Activated B cell treated with CpG ODN at 0.5 μM for 24 hours (primary cell): Measurements from ENCODE around the gene DPF3. TPM values are rescaled to one million over a fixed set of nuclear protein-coding genes. Genes with fewer than 3 reads are reported as not detected.

ENCODE experiments used
- ATAC-seq: fragments of 200-7000 bp; cut with Tn5 transposase; one replicate; pipeline ENCODE4 v1.10.0; 2021; ENCODE audit warnings: low read depth, mild to moderate bottlenecking, moderate library complexity
- CTCF ChIA-PET: fragments of 350-600 bp; sonication (Branson Sonifier 250); formaldehyde crosslinking; loops from one replicate; lab custom pipeline; 2021; ENCODE audit warnings: antibody characterized with exemption; lab: Charles Lee
- POLR2A ChIA-PET: fragments of 350-600 bp; sonication (Branson Sonifier 250); formaldehyde crosslinking; loops from one replicate; lab custom pipeline; 2021; ENCODE audit warnings: antibody characterized with exemption; lab: Charles Lee
- DNase-seq: peaks from one replicate; pipeline ENCODE4 v3.0.0; 2022
- H3K27ac Mint-ChIP-seq: one replicate; pipeline ENCODE4 v1.8.0; 2020; ENCODE audit warnings: mixed read lengths
- H3K27me3 Mint-ChIP-seq: one replicate; pipeline ENCODE4 v1.8.0; 2021; ENCODE audit warnings: mixed read lengths
- H3K36me3 Mint-ChIP-seq: one replicate; pipeline ENCODE4 v1.8.0; 2021; ENCODE audit warnings: low read depth, mixed read lengths
- H3K4me1 Mint-ChIP-seq: one replicate; pipeline ENCODE4 v1.8.0; 2021; ENCODE audit warnings: mixed read lengths
- H3K4me3 Mint-ChIP-seq: one replicate; pipeline ENCODE4 v1.8.0; 2020; ENCODE audit warnings: mild to moderate bottlenecking, mixed read lengths
- H3K9me3 Mint-ChIP-seq: one replicate; pipeline ENCODE4 v1.8.0; 2020; ENCODE audit warnings: mixed read lengths
- CTCF ChIP-seq: fragments of 200-600 bp; IDR thresholded peaks from one replicate; pipeline ENCODE4 v1.8.0; 2022; ENCODE audit warnings: antibody characterized with exemption, mild to moderate bottlenecking
- intact Hi-C: fragments of 100-400 bp; cut with micrococcal nuclease; formaldehyde crosslinking; loops from one replicate; pipeline ENCODE4 v1.15.1; 2024
- total RNA-seq: library from RNA; stranded (reverse); gene quantifications from 2 replicates; pipeline ENCODE4 v1.2.3, GENCODE V29; 2022

The DPF3 gene
- total RNA-seq, 1 donor from 2014 or later, result 3.5 TPM

- no peak overlapping the region for H3K27ac Mint-ChIP-seq
These were observed 43.5 kb downstream of the DPF3 start for GRCh38 chr14:72850360-72850759.

GRCh38 chr14:72849222-72849621, 44.7 kb downstream of the DPF3 start:
- H3K4me3 Mint-ChIP-seq, result no peak overlapping the region
- POLR2A ChIA-PET, result no interaction called here
- no peak for DNase-seq
- intact Hi-C loops, result no loop called here
- H3K36me3 Mint-ChIP-seq, result peaks cover 22% of the 10 kb centered on the region
- no peaks in the 10 kb centered on the region for H3K27me3 Mint-ChIP-seq
- peaks cover 8% of the 10 kb centered on the region for H3K4me1 Mint-ChIP-seq
- ATAC-seq, result no peak
- no peaks in the 10 kb centered on the region for H3K9me3 Mint-ChIP-seq
- CTCF ChIA-PET, result no interaction called here
- H3K27ac Mint-ChIP-seq, result no peak overlapping the region
- TF ChIP-seq CTCF, result no peak

More at GRCh38 chr14:72850360-72850759, 43.5 kb downstream of the DPF3 start:
- ChIA-PET POLR2A (no interaction called here), CTCF (no interaction called here)
- TF ChIP-seq CTCF, result no peak
- intact Hi-C loops, result no loop called here
- H3K4me1 Mint-ChIP-seq, result peaks cover 8% of the 10 kb centered on the region
- DNase-seq (no peak), ATAC-seq (no peak)
- H3K4me3 Mint-ChIP-seq, result no peak overlapping the region
- H3K9me3 Mint-ChIP-seq, result no peaks in the 10 kb centered on the region
- peaks cover 22% of the 10 kb centered on the region for H3K36me3 Mint-ChIP-seq
- no peaks in the 10 kb centered on the region for H3K27me3 Mint-ChIP-seq

- H3K4me1 Mint-ChIP-seq, result peaks cover 8% of the 10 kb centered on the region
These were observed 46.2 kb downstream of the DPF3 start for GRCh38 chr14:72847721-72848120.

GRCh38 chr14:72845683-72846082, 48.2 kb downstream of the DPF3 start:
- POLR2A ChIA-PET, result no interaction called here
- DNase-seq, result no peak
- Mint-ChIP-seq H3K9me3 (no peaks in the 10 kb centered on the region), H3K27me3 (no peaks in the 10 kb centered on the region), H3K4me3 (no peak overlapping the region), H3K36me3 (peaks cover 8% of the 10 kb centered on the region), H3K4me1 (peaks cover 5% of the 10 kb centered on the region), H3K27ac (no peak overlapping the region)
- CTCF ChIA-PET, result no interaction called here
- ATAC-seq, result no peak
- intact Hi-C loops, result no loop called here
- TF ChIP-seq CTCF, result no peak

More at GRCh38 chr14:72847721-72848120, 46.2 kb downstream of the DPF3 start:
- intact Hi-C loops, result no loop called here
- ChIA-PET CTCF (interaction anchor here (1.0 kb wide), 1 partner anchor 57 kb away, joined by 3 read pairs; no protein-coding TSS in a partner anchor), POLR2A (no interaction called here)
- H3K36me3 Mint-ChIP-seq, result peaks cover 16% of the 10 kb centered on the region
- no peaks in the 10 kb centered on the region for H3K27me3 Mint-ChIP-seq
- H3K27ac Mint-ChIP-seq, result no peak overlapping the region
- H3K4me3 Mint-ChIP-seq, result no peak overlapping the region
- TF ChIP-seq CTCF, result no peak
- no peaks in the 10 kb centered on the region for H3K9me3 Mint-ChIP-seq
- ATAC-seq, result no peak
- DNase-seq, result no peak

- CTCF ChIA-PET, result no interaction called here
- H3K36me3 Mint-ChIP-seq, result peaks cover 8% of the 10 kb centered on the region
These were observed 48.7 kb downstream of the DPF3 start for GRCh38 chr14:72845196-72845595.

More at GRCh38 chr14:72845196-72845595, 48.7 kb downstream of the DPF3 start:
- no peak for ATAC-seq
- DNase-seq, result no peak
- Mint-ChIP-seq H3K9me3 (no peaks in the 10 kb centered on the region), H3K27me3 (no peaks in the 10 kb centered on the region), H3K4me1 (peaks cover under 1% of the 10 kb centered on the region), H3K4me3 (no peak overlapping the region), H3K27ac (no peak overlapping the region)
- no peak for TF ChIP-seq CTCF
- POLR2A ChIA-PET, result no interaction called here
- intact Hi-C loops, result no loop called here
